Measurements from ENCODE around the gene FERMT1. TPM values are rescaled to one million over a fixed set of nuclear protein-coding genes. Genes with fewer than 3 reads are reported as not detected.

FERMT1 gene
- polyA plus RNA-seq, 1 donor (not counting 4 experiments of a cell fraction or from before 2014, with no cell fraction given): 134 TPM

- Histone ChIP-seq H3K27ac (ENCODE audit: control insufficient read depth, insufficient read depth, low read length) (no peak overlapping the region), H3K9me1 (ENCODE audit: control insufficient read depth, extremely low read depth, insufficient read depth, low read length) (no peaks in the 10 kb centered on the region), H3K4me2 (ENCODE audit: control insufficient read depth, extremely low read depth, insufficient read depth, low read depth, low read length) (no peak overlapping the region), H2AFZ (ENCODE audit: control insufficient read depth, low read length) (no peak overlapping the region), H3K4me3 (ENCODE audit: control insufficient read depth in 2 of 3, extremely low read depth in 1 of 3, insufficient read depth in 2 of 3, low read depth in 1 of 3, low read length in 3 of 3) (no peak overlapping the region), H3K79me2 (ENCODE audit: control insufficient read depth, insufficient read depth, low read length) (peaks cover 2% of the 10 kb centered on the region), H3K36me3 (ENCODE audit: control insufficient read depth in 2 of 2, extremely low read depth in 1 of 2, insufficient read depth in 2 of 2, low read length in 2 of 2) (peaks cover 22 to 34% of the 10 kb centered on the region in 2 experiments), H4K20me1 (ENCODE audit: control insufficient read depth, extremely low read depth, insufficient read depth, low read length) (no peaks in the 10 kb centered on the region), H3K9me3 (ENCODE audit: control insufficient read depth, low read depth, low read length) (no peaks in the 10 kb centered on the region), H3K9ac (ENCODE audit: control insufficient read depth, extremely low read depth, insufficient read depth, low read length) (no peak overlapping the region), H3K4me1 (ENCODE audit: control insufficient read depth, extremely low read depth, insufficient read depth, low read length) (no peaks in the 10 kb centered on the region), H3K27me3 (ENCODE audit: control insufficient read depth, extremely low read depth, insufficient read depth, low read length) (no peaks in the 10 kb centered on the region)
- dilution Hi-C loops (cut with MboI; ENCODE audit: extremely low pct_ligation_motif_present, low sequenced_read_pairs): no loop called here
- FAIRE-seq: no peak
- no peak for TF ChIP-seq EZH2 (IDR thresholded peaks at IDR 0.05; ENCODE audit: low read length)
- DNase-seq (ENCODE audit: low read depth, low spot score): no peak
These were observed 27.4 kb downstream of the FERMT1 start for GRCh38 chr20:6095409-6095808.

GRCh38 chr20:6094565-6094964 is 28.3 kb downstream of the FERMT1 start:
- H3K4me1 ChIP-seq (ENCODE audit: control insufficient read depth, extremely low read depth, insufficient read depth, low read length): no peaks in the 10 kb centered on the region
- FAIRE-seq (no peak), DNase-seq (ENCODE audit: low read depth, low spot score) (no peak)
- no peak for TF ChIP-seq CTCF (optimal IDR thresholded peaks at IDR 0.05 in 1 of 3, IDR thresholded peaks at IDR 0.05 in 1 of 3, conservative IDR thresholded peaks at IDR 0.05 in 1 of 3; ENCODE audit: extremely low read depth in 1 of 3, insufficient read depth in 2 of 3, low read length in 3 of 3)
- TF ChIP-seq EZH2 (IDR thresholded peaks at IDR 0.05; ENCODE audit: low read length): no peak
- H3K36me3 ChIP-seq (ENCODE audit: control insufficient read depth in 2 of 2, extremely low read depth in 1 of 2, insufficient read depth in 2 of 2, low read length in 2 of 2): peaks cover 23 to 36% of the 10 kb centered on the region in 2 experiments
- no peaks in the 10 kb centered on the region for H3K27me3 ChIP-seq (ENCODE audit: control insufficient read depth, extremely low read depth, insufficient read depth, low read length)
- H4K20me1 ChIP-seq (ENCODE audit: control insufficient read depth, extremely low read depth, insufficient read depth, low read length): no peaks in the 10 kb centered on the region
- no peak overlapping the region for H3K27ac ChIP-seq (ENCODE audit: control insufficient read depth, insufficient read depth, low read length)
- dilution Hi-C loops (cut with MboI; ENCODE audit: extremely low pct_ligation_motif_present, low sequenced_read_pairs): no loop called here
- no peaks in the 10 kb centered on the region for H3K79me2 ChIP-seq (ENCODE audit: control insufficient read depth, insufficient read depth, low read length)
- H3K4me3 ChIP-seq (ENCODE audit: control insufficient read depth in 2 of 3, extremely low read depth in 1 of 3, insufficient read depth in 2 of 3, low read depth in 1 of 3, low read length in 3 of 3): no peak overlapping the region
- H3K4me2 ChIP-seq (ENCODE audit: control insufficient read depth, extremely low read depth, insufficient read depth, low read depth, low read length): no peak overlapping the region
- H3K9ac ChIP-seq (ENCODE audit: control insufficient read depth, extremely low read depth, insufficient read depth, low read length): no peak overlapping the region
- no peak overlapping the region for H2AFZ ChIP-seq (ENCODE audit: control insufficient read depth, low read length)
- no peaks in the 10 kb centered on the region for H3K9me3 ChIP-seq (ENCODE audit: control insufficient read depth, low read depth, low read length)
- no peaks in the 10 kb centered on the region for H3K9me1 ChIP-seq (ENCODE audit: control insufficient read depth, extremely low read depth, insufficient read depth, low read length)

GRCh38 chr20:6094063-6094462 is 28.8 kb downstream of the FERMT1 start:
- no peak overlapping the region for H3K9ac ChIP-seq (ENCODE audit: control insufficient read depth, extremely low read depth, insufficient read depth, low read length)
- FAIRE-seq (no peak), DNase-seq (ENCODE audit: low read depth, low spot score) (no peak)
- H3K27me3 ChIP-seq (ENCODE audit: control insufficient read depth, extremely low read depth, insufficient read depth, low read length): no peaks in the 10 kb centered on the region
- no peaks in the 10 kb centered on the region for H4K20me1 ChIP-seq (ENCODE audit: control insufficient read depth, extremely low read depth, insufficient read depth, low read length)
- no peaks in the 10 kb centered on the region for H3K9me1 ChIP-seq (ENCODE audit: control insufficient read depth, extremely low read depth, insufficient read depth, low read length)
- H2AFZ ChIP-seq (ENCODE audit: control insufficient read depth, low read length): no peak overlapping the region
- no peaks in the 10 kb centered on the region for H3K4me1 ChIP-seq (ENCODE audit: control insufficient read depth, extremely low read depth, insufficient read depth, low read length)
- no peak overlapping the region for H3K4me3 ChIP-seq (ENCODE audit: control insufficient read depth in 2 of 3, extremely low read depth in 1 of 3, insufficient read depth in 2 of 3, low read depth in 1 of 3, low read length in 3 of 3)
- H3K4me2 ChIP-seq (ENCODE audit: control insufficient read depth, extremely low read depth, insufficient read depth, low read depth, low read length): no peak overlapping the region
- TF ChIP-seq EZH2 (IDR thresholded peaks at IDR 0.05; ENCODE audit: low read length): no peak
- no peak for TF ChIP-seq CTCF (optimal IDR thresholded peaks at IDR 0.05 in 1 of 3, IDR thresholded peaks at IDR 0.05 in 1 of 3, conservative IDR thresholded peaks at IDR 0.05 in 1 of 3; ENCODE audit: extremely low read depth in 1 of 3, insufficient read depth in 2 of 3, low read length in 3 of 3)
- peaks cover 26 to 41% of the 10 kb centered on the region in 2 experiments for H3K36me3 ChIP-seq (ENCODE audit: control insufficient read depth in 2 of 2, extremely low read depth in 1 of 2, insufficient read depth in 2 of 2, low read length in 2 of 2)
- H3K9me3 ChIP-seq (ENCODE audit: control insufficient read depth, low read depth, low read length): no peaks in the 10 kb centered on the region
- dilution Hi-C loops (cut with MboI; ENCODE audit: extremely low pct_ligation_motif_present, low sequenced_read_pairs): no loop called here
- no peaks in the 10 kb centered on the region for H3K79me2 ChIP-seq (ENCODE audit: control insufficient read depth, insufficient read depth, low read length)
- no peak overlapping the region for H3K27ac ChIP-seq (ENCODE audit: control insufficient read depth, insufficient read depth, low read length)

All from keratinocyte (primary cell).